Activated CD8-positive, alpha-beta T cell treated with anti-CD3 and anti-CD28 coated beads for 36 hours (primary cell): Measurements from ENCODE around the gene PRDM10. TPM values are rescaled to one million over a fixed set of nuclear protein-coding genes. Genes with fewer than 3 reads are reported as not detected.

Experiments
- ATAC-seq: fragments of 200-7000 bp; cut with Tn5 transposase; one replicate; pipeline ENCODE4 v1.10.0; 2021; ENCODE audit warnings: mild to moderate bottlenecking, moderate library complexity
- CTCF ChIA-PET: fragments of 350-600 bp; sonication (Branson Sonifier 250); formaldehyde crosslinking; loops from one replicate; lab custom pipeline; 2021; ENCODE audit warnings: antibody characterized with exemption; lab: Charles Lee
- POLR2A ChIA-PET: fragments of 350-600 bp; sonication (Branson Sonifier 250); formaldehyde crosslinking; loops from one replicate; lab custom pipeline; 2021; ENCODE audit warnings: antibody characterized with exemption; lab: Charles Lee
- DNase-seq: peaks from one replicate; pipeline ENCODE4 v3.0.0-alpha.2; 2020
- H3K27ac Mint-ChIP-seq: one replicate; pipeline ENCODE4 v1.8.0; 2021; ENCODE audit warnings: mild to moderate bottlenecking, mixed read lengths
- H3K27me3 Mint-ChIP-seq: one replicate; pipeline ENCODE4 v1.8.0; 2021; ENCODE audit warnings: mixed read lengths
- H3K36me3 Mint-ChIP-seq: one replicate; pipeline ENCODE4 v1.8.0; 2021; ENCODE audit warnings: low read depth, mixed read lengths
- H3K4me1 Mint-ChIP-seq: one replicate; pipeline ENCODE4 v1.8.0; 2021; ENCODE audit warnings: low read depth, mixed read lengths
- H3K4me3 Mint-ChIP-seq: one replicate; pipeline ENCODE4 v1.8.0; 2021; ENCODE audit warnings: mild to moderate bottlenecking, moderate library complexity, mixed read lengths
- H3K9me3 Mint-ChIP-seq: one replicate; pipeline ENCODE4 v1.8.0; 2021; ENCODE audit warnings: mixed read lengths
- CTCF ChIP-seq: fragments of 200-600 bp; IDR thresholded peaks from one replicate; pipeline ENCODE4 v1.8.0; 2022; ENCODE audit warnings: antibody characterized with exemption, mild to moderate bottlenecking
- intact Hi-C: fragments of 100-400 bp; cut with micrococcal nuclease; formaldehyde crosslinking; loops from one replicate; pipeline ENCODE4 v1.10.0; 2022
- total RNA-seq, 2 experiments: library from RNA; stranded (reverse); gene quantifications; one replicate each; pipeline ENCODE4 v1.2.3, GENCODE V29; 2021

The PRDM10 gene
- 10 to 100 TPM; 15.6 to 18.8 TPM for total RNA-seq

GRCh38 chr11:130002352-130002845 is at the start of gene PRDM10:
PRDM10 (minus strand) TSS chr11:130002835; CDS start chr11:129960964, 41,871 bp downstream.
- Mint-ChIP-seq H3K27me3 (no peaks in the 10 kb centered on the region), H3K36me3 (peaks cover 6% of the 10 kb centered on the region), H3K4me1 (peaks cover 31% of the 10 kb centered on the region), H3K9me3 (no peaks in the 10 kb centered on the region), H3K27ac (peak within 1 kb of the TSS; percentile 100), H3K4me3 (peak within 1 kb of the TSS; percentile 96)
- peak; percentile 73 for ATAC-seq
- CTCF ChIA-PET: interaction anchor here (2.1 to 3.1 kb wide), 2 partner anchors 10 to 130 kb away, joined by 13 to 16 read pairs; no protein-coding TSS in a partner anchor
- no peak for TF ChIP-seq CTCF
- POLR2A ChIA-PET: interaction anchor here (0.6 to 1.9 kb wide), 11 partner anchors 10 to 188 kb away, joined by 3 to 8 read pairs (median 4); partner anchors contain the start of gene APLP2
- intact Hi-C loops: loop anchor here (2.0 to 5.0 kb wide), 3 partner anchors 66 to 130 kb away; partner anchors contain the start of gene APLP2
- peak; percentile 91 for DNase-seq

- Mint-ChIP-seq H3K9me3 (no peaks in the 10 kb centered on the region), H3K36me3 (no peaks in the 10 kb centered on the region), H3K27me3 (no peaks in the 10 kb centered on the region), H3K27ac (no peak overlapping the region), H3K4me1 (no peaks in the 10 kb centered on the region), H3K4me3 (no peak overlapping the region)
- intact Hi-C loops: no loop called here
- DNase-seq (no peak), ATAC-seq (no peak)
- POLR2A ChIA-PET: interaction anchor here (1.2 kb wide), 1 partner anchor 48 kb away, joined by 4 read pairs; the partner anchor contains the start of gene PRDM10
- TF ChIP-seq CTCF: no peak
- CTCF ChIA-PET: interaction anchor here (1.0 to 1.7 kb wide), 3 partner anchors 9 to 127 kb away, joined by 3 to 5 read pairs (median 3); no protein-coding TSS in a partner anchor
Observed at GRCh38 chr11:130051082-130051481, 48.4 kb upstream of the PRDM10 start.

GRCh38 chr11:130050257-130050656 is 47.6 kb upstream of the PRDM10 start:
- intact Hi-C loops: no loop called here

GRCh38 chr11:130049328-130049771 is 46.7 kb upstream of the PRDM10 start:
- intact Hi-C loops: no loop called here
- DNase-seq (no peak), ATAC-seq (no peak)
- no peaks in the 10 kb centered on the region for H3K9me3 Mint-ChIP-seq
- H3K27ac Mint-ChIP-seq: no peak overlapping the region
- no peak for TF ChIP-seq CTCF
- H3K36me3 Mint-ChIP-seq: no peaks in the 10 kb centered on the region
- H3K27me3 Mint-ChIP-seq: no peaks in the 10 kb centered on the region
- ChIA-PET POLR2A (no interaction called here), CTCF (no interaction called here)
- H3K4me1 Mint-ChIP-seq: no peaks in the 10 kb centered on the region
- H3K4me3 Mint-ChIP-seq: no peak overlapping the region

More at GRCh38 chr11:130050257-130050656, 47.6 kb upstream of the PRDM10 start:
- H3K4me3 Mint-ChIP-seq: no peak overlapping the region
- no peak for TF ChIP-seq CTCF
- no peak for DNase-seq
- ATAC-seq: no peak
- no peaks in the 10 kb centered on the region for H3K36me3 Mint-ChIP-seq
- no peaks in the 10 kb centered on the region for H3K4me1 Mint-ChIP-seq
- no peaks in the 10 kb centered on the region for H3K27me3 Mint-ChIP-seq
- H3K27ac Mint-ChIP-seq: no peak overlapping the region
- ChIA-PET CTCF (interaction anchor here (1.0 to 1.7 kb wide), 3 partner anchors 10 to 126 kb away, joined by 3 to 5 read pairs (median 3); no protein-coding TSS in a partner anchor), POLR2A (interaction anchor here (1.0 to 1.2 kb wide), 2 partner anchors 20 to 47 kb away, joined by 3 to 4 read pairs; partner anchors contain the start of genes APLP2 and PRDM10)
- no peaks in the 10 kb centered on the region for H3K9me3 Mint-ChIP-seq

GRCh38 chr11:130047141-130047540 is 44.5 kb upstream of the PRDM10 start:
- CTCF ChIA-PET: no interaction called here
- Mint-ChIP-seq H3K36me3 (no peaks in the 10 kb centered on the region), H3K4me1 (no peaks in the 10 kb centered on the region), H3K9me3 (no peaks in the 10 kb centered on the region), H3K4me3 (no peak overlapping the region), H3K27ac (no peak overlapping the region), H3K27me3 (peaks cover 3% of the 10 kb centered on the region)
- ATAC-seq (no peak), DNase-seq (no peak)
- no peak for TF ChIP-seq CTCF
- POLR2A ChIA-PET: no interaction called here
- intact Hi-C loops: no loop called here
